ENCODE data around the gene HS3ST3A1.
"Not testable (repeated sequence)": the region's sequence is repeated elsewhere in the genome, so short reads cannot be mapped to it uniquely, and the experiment has no call there.

Gene HS3ST3A1

DNA sequence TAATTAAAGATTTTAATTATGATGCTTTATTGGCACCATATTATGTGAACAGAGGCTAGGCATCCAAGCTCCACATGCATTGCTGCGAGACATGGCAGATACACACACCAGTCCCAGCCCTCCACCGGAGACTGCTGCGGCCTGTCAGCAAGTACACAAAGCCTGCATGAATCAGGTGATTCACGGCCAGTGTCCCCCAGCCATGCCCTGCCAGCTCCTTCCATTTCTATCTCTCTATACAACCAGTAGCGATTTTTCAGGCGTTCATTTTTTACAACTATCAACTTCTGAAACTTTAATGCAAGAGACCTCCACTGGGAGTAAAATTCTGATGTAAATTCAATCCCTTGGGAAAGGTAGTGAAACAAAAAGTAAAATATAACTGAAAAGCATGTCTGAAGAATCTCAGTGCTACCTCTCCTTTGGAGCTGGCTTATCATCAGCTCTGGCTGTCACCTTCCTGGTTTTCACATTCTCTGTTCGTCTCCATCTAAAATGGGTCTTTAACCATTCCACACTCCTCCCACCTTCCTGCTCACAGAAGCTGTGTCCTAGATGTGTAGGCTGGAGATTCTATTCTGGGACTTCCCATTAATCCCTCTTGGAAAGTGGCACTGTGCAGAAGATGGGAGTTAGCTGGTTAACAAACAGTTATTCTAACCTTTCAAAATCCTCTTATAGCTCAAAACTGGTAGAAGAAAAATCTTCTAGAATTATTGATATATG is 32.2 kb downstream of the HS3ST3A1 start:
- no peak for DNase-seq

DNA sequence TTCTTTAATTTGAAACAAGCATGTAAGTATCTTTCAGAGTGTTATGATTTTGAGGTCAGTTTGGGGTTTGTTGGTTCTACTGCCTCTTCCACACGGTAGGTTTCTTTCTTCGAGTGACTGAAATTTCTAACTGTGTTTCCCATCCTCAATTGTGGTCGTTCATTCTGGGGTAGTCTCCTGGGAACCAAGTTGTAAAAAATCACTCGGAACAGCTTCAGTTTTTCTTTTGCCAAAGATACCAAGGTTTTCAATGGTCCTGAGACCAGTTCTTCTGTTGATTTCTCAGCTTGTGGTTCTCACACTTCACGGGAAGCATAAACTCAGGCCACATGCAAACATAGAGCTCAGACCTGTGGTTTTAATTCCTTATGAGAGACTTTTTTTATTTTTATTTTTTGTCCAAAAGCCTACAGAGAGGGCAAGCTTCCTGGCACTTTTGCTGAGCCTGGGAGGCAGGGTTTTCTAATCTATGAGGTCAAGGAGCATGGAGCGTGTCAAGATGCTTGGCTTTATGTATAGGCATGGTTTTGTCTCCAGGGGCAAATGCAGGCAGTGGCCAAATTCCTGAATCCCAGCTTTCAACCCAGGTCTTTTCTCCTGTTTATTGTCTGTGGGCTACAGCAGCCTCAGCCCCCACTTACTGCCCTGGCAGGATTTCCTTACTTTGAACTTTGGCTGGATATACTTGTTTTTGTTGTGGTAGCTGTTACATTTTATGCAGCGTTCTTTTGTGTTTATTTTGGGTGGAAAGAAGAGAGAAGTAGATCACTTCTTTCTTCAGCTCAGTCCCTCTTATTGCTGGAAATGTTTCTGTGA is 32.9 kb downstream of the HS3ST3A1 start:
- no peak for DNase-seq

DNA sequence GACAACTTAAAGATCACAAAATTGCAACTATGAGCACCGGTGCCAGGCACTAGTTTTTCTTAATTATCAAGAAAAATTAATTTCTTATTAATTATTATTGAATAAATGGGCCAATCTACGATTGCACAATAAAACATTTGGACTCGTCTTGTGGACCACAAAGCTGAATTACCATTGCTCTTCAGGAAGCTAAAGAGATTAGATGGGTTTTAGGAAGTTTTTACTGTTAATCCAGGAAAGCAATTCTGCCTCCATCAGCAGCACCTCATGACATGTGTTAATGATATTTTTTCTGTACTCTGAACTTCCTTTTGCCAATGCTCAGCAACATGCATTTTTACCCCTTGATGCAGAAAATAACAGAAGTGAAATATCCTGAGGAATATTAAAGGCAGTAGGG is 37.9 kb downstream of the HS3ST3A1 start:
- DNase-seq = no peak

DNA sequence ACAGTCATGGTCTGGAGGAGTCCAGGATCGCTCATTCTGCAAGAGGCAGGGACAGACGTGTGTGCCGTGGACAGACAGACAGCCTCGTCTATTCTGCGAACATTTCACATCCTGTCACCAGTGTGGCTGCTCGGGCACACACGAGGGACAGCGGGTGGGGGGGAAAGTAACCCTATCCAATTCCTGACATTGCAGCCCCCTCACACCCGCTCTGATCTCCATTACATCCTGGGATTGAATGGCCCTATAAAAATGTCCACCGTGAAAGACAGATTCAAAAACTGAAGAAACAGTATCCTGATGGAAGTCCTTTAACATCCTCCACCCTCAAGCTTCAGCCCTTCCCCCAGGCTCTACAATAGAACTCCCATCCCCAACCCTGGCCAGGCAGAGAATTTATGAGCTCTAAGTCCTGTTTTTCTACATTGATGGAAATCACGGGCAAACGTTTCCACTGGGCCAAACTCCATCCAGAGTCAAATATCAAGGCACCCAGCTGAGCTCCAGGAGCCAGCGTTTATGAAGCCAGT is 39.4 kb downstream of the HS3ST3A1 start:
- DNase-seq = no peak

DNA sequence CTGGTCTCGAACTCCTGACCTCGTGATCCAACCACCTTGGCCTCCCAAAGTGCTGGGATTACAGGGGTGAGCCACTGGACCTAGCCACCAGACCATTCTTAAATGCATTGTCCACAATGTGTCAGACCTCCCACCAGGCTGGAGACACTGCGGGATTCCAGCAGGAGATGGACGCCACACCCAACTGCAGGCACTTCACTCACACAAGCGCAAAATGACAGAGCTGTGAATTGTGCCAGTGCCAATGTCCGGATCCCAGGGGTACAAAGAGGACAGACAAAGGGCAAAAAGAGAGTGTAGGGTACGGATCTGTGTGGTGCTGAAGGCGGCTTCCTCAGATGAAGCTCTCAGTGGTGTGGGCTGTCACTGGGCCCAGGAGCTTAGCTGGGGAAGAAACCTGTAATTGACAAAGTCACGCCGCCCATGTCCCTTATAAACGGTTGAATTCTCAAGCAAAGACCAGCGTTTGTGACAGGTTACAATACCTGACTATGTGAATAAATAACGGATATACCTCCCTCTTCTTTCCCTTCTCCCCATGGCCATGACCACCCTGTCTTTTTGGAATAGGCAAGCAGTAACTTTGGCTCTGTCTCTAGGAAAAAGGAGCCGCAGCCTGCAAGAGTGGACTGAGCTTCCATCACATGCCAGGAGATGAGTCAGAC is 40.0 kb downstream of the HS3ST3A1 start:
- DNase-seq = no peak

DNA sequence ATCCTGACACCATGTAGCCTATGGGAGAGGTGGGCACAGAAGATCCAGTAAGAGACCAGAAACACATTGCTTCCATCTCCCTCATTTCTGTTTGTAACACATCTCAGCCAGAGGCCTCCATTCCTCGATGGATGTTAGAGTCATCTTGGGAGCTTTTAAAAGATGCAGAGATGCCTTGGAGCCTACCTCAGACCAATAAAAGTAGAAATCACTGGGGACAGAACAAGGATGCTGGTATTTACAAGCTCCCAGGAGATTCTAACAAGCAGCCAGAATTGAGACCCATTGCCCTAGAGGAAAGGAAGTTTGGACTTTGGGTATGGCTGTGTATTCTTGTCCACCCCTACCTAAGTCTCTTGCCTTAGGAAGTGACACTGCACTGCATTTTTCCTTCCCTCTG is 40.8 kb downstream of the HS3ST3A1 start:
- no peak for DNase-seq

DNA sequence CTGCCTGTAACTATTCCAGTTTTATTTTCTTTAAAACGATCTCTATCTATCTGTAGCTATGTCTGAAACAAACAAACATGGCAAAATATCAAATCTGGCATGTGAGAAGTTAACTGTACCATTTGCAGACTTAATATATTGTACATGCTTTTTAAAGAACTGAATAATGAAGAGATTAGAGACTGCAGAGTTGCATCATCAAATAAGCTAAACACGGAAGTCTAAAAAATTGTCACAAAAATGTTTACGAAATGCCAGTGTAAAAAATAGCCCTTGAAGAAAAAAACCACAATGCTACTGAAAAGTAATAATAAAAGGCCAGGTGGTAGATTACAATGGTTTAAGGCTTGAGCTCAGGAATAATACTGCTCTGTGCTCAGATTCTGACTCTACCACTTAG is 43.1 kb downstream of the HS3ST3A1 start:
- DNase-seq = no peak

DNA sequence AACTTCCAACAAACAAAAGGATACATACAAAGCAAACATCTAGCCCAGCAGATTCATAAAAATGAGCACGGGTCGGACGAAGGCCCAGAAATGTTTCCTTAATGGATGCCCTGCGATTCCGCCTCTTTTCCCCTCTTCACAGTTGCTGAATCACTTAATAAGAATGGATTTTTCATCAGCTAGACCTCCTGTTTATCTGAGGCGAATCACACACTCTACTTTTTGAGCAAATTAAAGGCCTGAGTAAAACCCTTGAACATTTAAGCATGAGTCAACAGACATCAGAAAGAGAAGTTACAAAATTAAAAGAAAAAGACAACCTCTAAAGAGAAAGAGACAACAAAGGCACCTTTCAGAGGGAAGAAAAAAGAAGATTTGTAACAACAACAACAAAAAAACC is 44.7 kb downstream of the HS3ST3A1 start:
- no peak for DNase-seq

DNA sequence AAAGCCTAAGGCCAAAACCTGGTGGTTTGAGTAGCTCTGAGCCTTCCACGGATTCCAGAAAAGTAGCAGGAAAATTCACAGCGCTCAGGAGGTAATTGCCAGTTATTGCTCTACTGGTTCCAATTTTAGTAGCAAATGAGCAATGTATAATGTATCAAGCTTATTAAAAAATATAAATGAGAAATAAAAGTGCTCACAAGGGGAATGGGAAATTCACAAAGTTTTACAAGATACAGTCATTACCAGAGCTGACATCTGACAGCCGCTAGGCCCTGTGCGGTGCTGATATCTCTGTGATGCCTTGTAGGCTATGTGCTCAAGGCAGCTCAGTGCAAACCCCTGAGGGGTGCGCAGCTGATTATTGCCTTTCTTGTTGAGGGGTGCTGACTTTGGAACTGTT is 47.5 kb downstream of the HS3ST3A1 start:
- DNase-seq = no peak

DNA sequence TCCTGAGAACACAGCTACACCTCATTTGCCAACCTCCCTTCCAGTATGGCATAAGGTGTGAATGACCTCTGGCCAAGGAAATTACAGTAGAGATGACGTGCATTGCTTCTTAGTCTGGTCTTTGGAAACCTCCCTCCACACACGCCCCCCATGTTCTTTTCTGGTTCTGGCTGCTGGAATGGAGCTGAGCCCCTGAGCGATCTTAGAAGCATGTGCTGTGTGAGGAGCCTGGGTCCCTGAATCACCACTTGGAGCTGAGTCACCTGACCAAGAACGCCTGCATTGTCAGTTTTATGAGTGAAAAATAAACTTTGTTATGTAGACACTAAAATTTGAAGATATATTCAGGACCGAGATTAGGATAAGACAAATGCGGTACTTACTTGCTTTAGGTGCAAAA is 51.4 kb downstream of the HS3ST3A1 start:
- no peak for DNase-seq

DNA sequence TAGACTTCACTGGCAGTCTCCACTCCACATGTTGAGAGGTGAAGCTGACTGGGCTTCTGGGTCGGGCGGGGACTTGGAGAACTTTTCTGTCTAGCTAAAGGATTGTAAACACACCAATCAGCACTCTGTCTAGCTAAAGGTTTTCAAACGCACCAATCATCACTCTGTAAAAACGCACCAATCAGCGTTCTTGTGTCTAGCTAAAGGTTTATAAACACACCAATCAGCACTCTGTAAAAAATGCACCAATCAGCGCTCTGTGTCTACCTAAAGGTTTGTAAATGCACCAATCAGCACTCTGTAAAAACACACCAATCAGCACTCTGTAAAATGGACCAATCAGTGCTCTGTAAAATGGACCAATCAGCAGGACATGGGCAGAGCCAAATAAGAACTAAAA is 53.2 kb downstream of the HS3ST3A1 start:
- not testable (repeated sequence) for DNase-seq

DNA sequence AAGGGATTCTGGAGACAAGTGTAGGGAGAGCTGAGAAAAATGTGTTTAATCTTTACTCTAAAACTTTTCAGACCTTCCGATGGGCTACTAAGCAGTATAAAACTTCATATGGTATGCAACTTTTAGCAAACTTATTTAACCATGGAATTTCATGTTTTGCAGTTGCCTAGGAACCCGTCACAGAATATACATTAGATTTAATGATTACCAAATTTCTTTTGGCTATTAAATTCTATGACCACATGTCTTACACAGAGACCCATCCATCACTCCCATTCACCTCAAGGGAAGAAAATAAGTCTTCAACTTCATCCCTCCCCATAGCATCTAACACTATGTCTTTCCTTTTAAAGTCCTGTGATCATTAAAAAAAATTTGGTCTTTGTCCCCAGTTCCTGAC is 54.9 kb downstream of the HS3ST3A1 start:
- no peak for DNase-seq

DNA sequence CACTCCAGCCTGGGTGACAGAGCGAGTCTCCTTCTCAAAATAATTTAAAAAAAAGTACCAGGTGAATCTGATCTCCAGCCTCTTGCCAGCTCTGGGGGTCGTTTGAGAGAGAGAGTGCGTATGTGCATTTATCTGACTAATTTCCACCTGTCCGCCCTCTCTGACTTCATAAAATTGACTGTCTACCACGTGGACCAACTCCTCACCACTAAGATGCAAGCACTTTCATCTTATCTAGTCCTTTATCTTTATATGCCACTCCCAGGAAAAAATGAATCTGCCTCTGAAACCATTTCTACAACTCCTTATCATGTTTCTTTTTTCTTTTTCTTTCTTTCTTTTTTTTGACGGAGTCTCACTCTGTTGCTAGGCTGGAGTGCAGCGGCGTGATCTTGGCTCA is 55.8 kb downstream of the HS3ST3A1 start:
- no peak for DNase-seq

DNA sequence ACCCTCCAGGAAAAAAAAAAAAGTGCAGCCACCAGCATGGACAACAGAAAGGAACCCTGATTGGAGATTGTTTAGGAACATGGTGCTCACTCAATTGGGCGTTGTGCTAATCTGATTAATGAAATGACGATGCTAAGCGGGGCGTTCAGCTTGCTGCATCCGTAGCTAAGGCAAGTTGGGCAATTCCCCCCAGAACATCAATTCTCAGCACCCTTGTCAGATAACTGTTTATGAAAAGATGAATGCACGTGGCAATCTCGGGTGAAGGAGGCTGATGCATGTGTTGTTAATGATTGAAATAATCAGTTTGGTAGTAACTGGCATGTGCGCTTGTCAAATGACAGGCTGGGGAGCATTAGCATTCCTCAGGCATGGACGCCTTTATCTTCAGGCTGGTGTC is 57.0 kb downstream of the HS3ST3A1 start:
- no peak for DNase-seq

DNA sequence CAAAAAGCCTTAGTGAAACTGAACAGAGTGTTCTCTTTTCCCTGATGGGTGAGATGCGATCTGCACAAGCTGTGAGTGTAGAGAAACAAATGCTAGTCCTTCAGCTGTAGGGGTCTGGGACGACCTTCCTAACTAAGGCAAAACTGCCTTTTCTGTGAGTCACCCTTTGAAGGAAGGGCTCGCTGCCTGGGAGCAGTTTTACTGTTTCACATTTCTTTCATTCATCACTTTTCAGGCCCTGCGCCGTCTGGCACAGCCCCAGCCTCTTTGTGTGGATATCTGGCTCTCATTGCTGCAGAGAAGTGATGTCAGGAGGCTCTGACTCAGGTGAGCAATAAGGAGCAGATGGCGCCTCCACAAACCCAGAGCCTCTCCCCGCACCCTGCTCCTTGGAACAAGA is 57.4 kb downstream of the HS3ST3A1 start:
- no peak for DNase-seq

DNA sequence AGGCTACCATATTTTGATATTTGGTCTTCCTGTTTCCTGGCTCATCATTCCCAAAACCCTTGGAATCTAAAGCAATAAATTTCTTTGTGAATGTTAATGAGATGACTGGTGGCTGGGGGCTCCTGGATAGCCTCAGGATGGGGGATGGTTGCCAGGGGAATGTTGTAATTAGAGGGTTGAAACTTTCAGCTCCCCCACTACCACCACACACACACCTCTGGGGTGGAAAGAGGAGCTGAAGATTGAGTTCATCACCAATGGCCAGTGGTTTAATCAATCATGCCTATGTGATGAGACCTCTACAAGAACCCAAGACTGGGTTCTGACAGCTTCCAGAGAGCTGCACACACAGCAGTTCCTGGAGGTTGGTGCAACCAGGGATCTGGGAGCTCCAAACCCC is 59.1 kb downstream of the HS3ST3A1 start:
- DNase-seq = no peak

DNA sequence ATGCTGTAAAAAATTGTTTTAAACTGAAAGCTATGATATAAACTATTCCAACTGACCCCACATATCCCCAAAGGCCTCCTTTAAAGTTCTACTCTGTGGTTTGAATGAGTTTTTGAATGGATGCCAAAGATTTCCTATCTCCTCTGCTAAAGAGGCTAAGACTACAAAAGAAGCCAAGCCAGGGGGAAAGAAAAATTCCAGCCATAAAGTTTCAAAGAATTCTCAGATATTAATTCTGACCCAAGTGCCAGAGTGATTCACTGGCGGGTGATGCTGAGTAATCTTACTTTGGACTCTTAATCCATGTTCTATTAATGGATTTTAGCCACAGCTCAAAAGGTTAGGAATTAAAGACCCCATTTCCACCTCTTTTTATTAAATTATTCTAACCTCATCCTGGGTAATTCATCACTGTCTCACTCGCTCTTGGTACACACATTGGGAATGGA is 60.7 kb downstream of the HS3ST3A1 start:
- no peak for DNase-seq

DNA sequence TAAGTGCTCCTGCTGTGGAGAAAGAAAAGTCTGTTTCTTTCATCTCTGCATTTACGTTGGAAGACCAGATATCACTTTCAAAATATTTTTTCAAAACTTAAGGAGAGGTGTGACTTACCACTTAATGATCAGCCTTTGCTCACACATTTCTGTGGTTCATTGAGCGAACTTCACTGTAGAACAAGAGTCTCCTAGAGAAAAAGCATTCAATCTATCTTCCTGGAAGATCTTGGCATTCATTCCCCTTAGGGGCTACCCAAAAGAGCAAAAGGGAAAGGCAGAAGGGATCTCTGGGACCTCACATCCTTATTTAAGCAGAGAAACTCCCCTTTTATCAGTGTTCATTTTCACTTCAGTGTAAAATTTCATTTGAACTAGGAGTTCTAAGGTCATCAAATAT is 61.2 kb downstream of the HS3ST3A1 start:
- no peak for DNase-seq

DNA sequence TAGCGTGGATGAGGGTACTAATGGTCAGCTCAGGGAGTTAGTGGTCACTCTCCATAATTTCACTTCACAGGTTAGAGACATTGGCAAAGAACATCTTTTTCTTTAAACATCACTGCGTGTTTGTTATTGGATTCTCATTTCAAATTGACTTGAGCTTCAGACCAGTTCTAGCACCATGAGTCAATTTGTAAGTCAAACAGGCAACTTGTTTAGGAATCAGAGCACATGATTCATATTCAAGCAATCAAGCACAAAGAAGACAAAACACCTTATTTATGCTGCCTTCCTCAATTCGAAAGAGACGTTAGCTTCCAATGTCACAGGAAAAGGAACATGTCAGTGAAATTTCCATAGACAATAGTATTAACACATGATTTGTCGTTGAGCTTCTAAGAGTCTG is 62.3 kb downstream of the HS3ST3A1 start:
- no peak for DNase-seq

DNA sequence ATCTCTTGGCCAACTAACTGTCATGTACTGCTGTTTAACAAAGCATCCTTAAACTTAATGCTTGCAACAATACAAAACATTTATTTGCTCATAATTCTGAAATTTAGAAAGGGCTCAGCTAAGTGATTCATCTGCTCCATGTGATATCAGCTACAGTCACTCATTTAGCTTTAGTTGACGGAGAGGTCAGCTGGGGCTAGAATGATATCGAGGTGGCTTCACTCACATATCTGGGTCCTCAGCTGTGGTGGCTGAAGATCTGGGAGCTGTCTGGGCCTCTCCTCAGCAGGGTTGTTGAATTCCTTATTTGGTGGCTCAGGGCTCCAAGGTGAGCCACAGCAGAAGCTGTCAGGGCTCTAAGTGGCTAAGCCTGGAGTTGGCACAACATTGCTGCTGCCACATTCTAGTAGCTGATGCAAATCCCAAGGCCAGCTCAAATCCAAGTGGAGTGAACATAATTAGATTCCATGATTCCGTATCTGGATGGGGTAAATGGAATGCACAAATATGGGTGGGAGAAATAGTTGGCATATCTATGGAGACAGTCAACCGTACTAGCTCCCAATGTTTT is 62.8 kb downstream of the HS3ST3A1 start:
- no peak for DNase-seq

DNA sequence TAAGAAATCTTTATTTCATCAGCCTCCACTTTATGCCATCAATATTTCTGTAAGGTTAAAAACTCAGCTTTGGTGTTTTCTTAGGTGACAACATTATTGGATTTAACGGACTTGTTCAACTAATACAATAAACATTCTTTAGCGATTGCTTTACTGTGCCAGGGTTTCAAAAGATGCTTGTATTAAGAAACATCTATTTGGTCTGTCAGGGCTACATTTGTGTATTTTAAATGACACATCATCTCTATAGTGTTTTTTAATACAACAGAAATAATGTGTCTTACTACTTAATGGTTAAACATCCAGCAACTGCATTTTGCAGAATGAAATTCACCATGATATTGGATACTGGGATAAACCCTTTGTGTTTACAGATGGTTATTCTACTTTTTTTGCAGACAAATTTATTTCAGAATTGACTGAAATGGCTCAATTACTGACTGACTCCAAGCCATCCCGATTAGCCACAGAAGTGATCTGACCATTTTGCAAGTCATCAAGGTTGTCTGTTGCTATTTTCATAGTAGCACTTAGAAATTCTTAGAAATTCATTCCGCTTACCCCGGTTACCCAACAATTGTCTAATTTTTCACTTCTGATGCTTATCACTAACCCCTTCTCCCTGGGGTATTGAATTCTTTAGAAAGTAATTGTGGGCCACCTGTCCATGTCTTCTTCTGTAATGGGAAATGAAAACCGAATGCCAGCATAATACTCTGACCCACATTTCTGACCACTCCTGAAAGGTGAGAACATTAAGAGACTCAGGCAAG is 63.7 kb downstream of the HS3ST3A1 start:
- DNase-seq = no peak

DNA sequence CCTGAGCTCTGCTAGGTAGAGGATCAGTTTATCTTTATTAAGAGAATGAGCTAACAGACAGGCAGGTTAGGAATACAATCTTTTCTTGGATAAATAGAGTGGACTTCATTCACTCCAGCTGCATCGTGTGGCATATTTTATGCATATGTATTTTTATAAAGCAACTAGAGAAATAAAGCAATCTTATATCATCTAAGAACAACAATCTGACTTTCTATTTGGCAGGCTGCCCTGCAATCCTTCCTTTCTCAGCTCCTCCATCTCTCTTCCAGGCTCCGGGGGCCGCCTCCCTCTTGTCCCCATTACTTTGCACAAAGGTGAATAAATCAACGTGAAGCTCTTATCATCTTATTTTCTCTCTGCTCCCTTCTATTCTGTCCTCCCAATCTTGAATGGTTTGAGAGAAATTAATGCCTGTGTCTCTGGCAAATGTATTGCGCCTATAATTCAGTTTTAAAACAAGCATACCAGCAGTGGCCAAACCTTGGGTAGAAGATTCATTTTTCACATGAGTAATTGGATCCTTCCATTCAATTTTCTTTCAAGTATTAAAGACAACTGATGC is 64.5 kb downstream of the HS3ST3A1 start:
- DNase-seq = no peak

All from RPMI8226 (cell line).